SU-DHL-6 (cell line): ENCODE data around the gene FARS2.

ENCODE experiments used
- H2AFZ ChIP-seq: fragments of 200-600 bp; sonication (generic); 2 replicates; pipeline ENCODE4 v1.6.1; 2014; ENCODE audit warnings: low read depth, mild to moderate bottlenecking, moderate library complexity, mixed read lengths, antibody characterized with exemption, low read length; ENCODE audit not compliant: severe bottlenecking
- H3F3A ChIP-seq: fragments of 200-600 bp; shearing (Covaris generic); 2 replicates; pipeline ENCODE4 v1.6.0; 2016; ENCODE audit warnings: antibody characterized with exemption, mild to moderate bottlenecking; ENCODE audit not compliant: insufficient read depth
- H3K27ac ChIP-seq: fragments of 200-600 bp; sonication (generic); 2 replicates; pipeline ENCODE4 v1.5.1; 2016; ENCODE audit warnings: low read depth, mild to moderate bottlenecking, low read length, moderate library complexity, mixed read lengths
- H3K27me3 ChIP-seq: fragments of 200-600 bp; sonication (generic), shearing (Covaris generic); 2 replicates; pipeline ENCODE4 v1.6.0; 2014; ENCODE audit warnings: mild to moderate bottlenecking, low read length
- H3K36me3 ChIP-seq: fragments of 200-600 bp; sonication (generic); 2 replicates; pipeline ENCODE4 v1.6.1; 2014; ENCODE audit warnings: mild to moderate bottlenecking, low read length, mixed read lengths
- H3K4me2 ChIP-seq: fragments of 300-600, 200-600 bp; shearing (Covaris generic), sonication (generic); 2 replicates; pipeline ENCODE4 v1.6.0; 2014; ENCODE audit warnings: low read length, low read depth, mild to moderate bottlenecking; ENCODE audit not compliant: poor library complexity, severe bottlenecking
- H3K4me3 ChIP-seq: fragments of 200-600 bp; sonication (generic); 2 replicates; pipeline ENCODE4 v1.5.1; 2014; ENCODE audit warnings: antibody characterized with exemption, low read length, mild to moderate bottlenecking, mixed read lengths; ENCODE audit not compliant: insufficient read depth, poor library complexity, severe bottlenecking
- H3K79me2 ChIP-seq: fragments of 200-600 bp; sonication (generic); 2 replicates; pipeline ENCODE4 v1.6.1; 2014; ENCODE audit warnings: mild to moderate bottlenecking, low read length, moderate library complexity; ENCODE audit not compliant: insufficient read depth
- H3K9ac ChIP-seq: fragments of 200-600 bp; sonication (generic); 2 replicates; pipeline ENCODE4 v1.7.0; 2014; ENCODE audit warnings: mild to moderate bottlenecking, low read length
- H3K9me2 ChIP-seq: fragments of 200-600 bp; sonication (generic); replicated peaks from 2 replicates; pipeline ENCODE4 v1.6.1; 2014; ENCODE audit warnings: low read length; ENCODE audit not compliant: insufficient read depth
- H3K9me3 ChIP-seq: fragments of 200-600 bp; sonication (generic); 2 replicates; pipeline ENCODE4 v1.6.1; 2014; ENCODE audit warnings: low read length, mixed read lengths; ENCODE audit not compliant: insufficient read depth
- H4K20me1 ChIP-seq: fragments of 200-600 bp; sonication (generic); 2 replicates; pipeline ENCODE4 v1.6.1; 2014; ENCODE audit warnings: low read depth, mild to moderate bottlenecking, antibody characterized with exemption, low read length, moderate library complexity, mixed read lengths
- EZH2phosphoT487 ChIP-seq: fragments of 200-600 bp; sonication (generic), shearing (Covaris generic); conservative IDR thresholded peaks from 2 replicates; pipeline ENCODE4 v1.6.1; 2018; ENCODE audit warnings: mild to moderate bottlenecking, antibody characterized with exemption, low read length, moderate library complexity, mixed read lengths
- TF ChIP-seq, protein P1 (sequence below): fragments of 200-600 bp; sonication (generic); IDR thresholded peaks from one replicate; pipeline ENCODE4 v1.5.1; 2017; ENCODE audit warnings: antibody characterized with exemption, mild to moderate bottlenecking, low read length, moderate library complexity; ENCODE audit not compliant: insufficient read depth, poor library complexity, severe bottlenecking

FARS2 gene

GRCh38 chr6:5318617-5319272 lies 57.4 kb downstream of the FARS2 start:
- Histone ChIP-seq H3K9me3 (no peaks in the 10 kb centered on the region), H3K27ac (no peak overlapping the region), H4K20me1 (peaks cover 19% of the 10 kb centered on the region; the same call in 1 of the 2 replicates), H2AFZ (no peak overlapping the region), H3K9ac (no peak overlapping the region), H3K36me3 (no peaks in the 10 kb centered on the region), H3K4me2 (no peak overlapping the region), H3K79me2 (no peaks in the 10 kb centered on the region), H3K9me2 (no peaks in the 10 kb centered on the region), H3K4me3 (no peak overlapping the region), H3F3A (no peaks in the 10 kb centered on the region), H3K27me3 (no peaks in the 10 kb centered on the region)
- TF ChIP-seq, protein P1, sequence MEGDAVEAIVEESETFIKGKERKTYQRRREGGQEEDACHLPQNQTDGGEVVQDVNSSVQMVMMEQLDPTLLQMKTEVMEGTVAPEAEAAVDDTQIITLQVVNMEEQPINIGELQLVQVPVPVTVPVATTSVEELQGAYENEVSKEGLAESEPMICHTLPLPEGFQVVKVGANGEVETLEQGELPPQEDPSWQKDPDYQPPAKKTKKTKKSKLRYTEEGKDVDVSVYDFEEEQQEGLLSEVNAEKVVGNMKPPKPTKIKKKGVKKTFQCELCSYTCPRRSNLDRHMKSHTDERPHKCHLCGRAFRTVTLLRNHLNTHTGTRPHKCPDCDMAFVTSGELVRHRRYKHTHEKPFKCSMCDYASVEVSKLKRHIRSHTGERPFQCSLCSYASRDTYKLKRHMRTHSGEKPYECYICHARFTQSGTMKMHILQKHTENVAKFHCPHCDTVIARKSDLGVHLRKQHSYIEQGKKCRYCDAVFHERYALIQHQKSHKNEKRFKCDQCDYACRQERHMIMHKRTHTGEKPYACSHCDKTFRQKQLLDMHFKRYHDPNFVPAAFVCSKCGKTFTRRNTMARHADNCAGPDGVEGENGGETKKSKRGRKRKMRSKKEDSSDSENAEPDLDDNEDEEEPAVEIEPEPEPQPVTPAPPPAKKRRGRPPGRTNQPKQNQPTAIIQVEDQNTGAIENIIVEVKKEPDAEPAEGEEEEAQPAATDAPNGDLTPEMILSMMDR = no peak
- no peak for TF ChIP-seq EZH2phosphoT487

- Histone ChIP-seq H3K27me3 (no peaks in the 10 kb centered on the region), H3K36me3 (no peaks in the 10 kb centered on the region), H3K4me2 (no peak overlapping the region), H4K20me1 (0 out of 2 replicates have a peak, but pooled peaks cover 3% of the 10 kb centered on the region), H3K27ac (no peak overlapping the region), H3K9ac (no peak overlapping the region), H2AFZ (no peak overlapping the region), H3K4me3 (no peak overlapping the region), H3K9me2 (no peaks in the 10 kb centered on the region), H3K9me3 (no peaks in the 10 kb centered on the region), H3K79me2 (no peaks in the 10 kb centered on the region), H3F3A (no peaks in the 10 kb centered on the region)
- no peak for TF ChIP-seq EZH2phosphoT487
- TF ChIP-seq, protein P1 = no peak
Observed at GRCh38 chr6:5323979-5324378, 62.7 kb downstream of the FARS2 start.

- Histone ChIP-seq H3K9me3 (no peaks in the 10 kb centered on the region), H3K27ac (no peak overlapping the region), H3K27me3 (no peaks in the 10 kb centered on the region), H3F3A (no peaks in the 10 kb centered on the region), H3K4me2 (no peak overlapping the region), H4K20me1 (0 out of 2 replicates have a peak, but pooled peaks cover 3% of the 10 kb centered on the region), H2AFZ (no peak overlapping the region), H3K36me3 (no peaks in the 10 kb centered on the region), H3K9me2 (no peaks in the 10 kb centered on the region), H3K79me2 (no peaks in the 10 kb centered on the region), H3K4me3 (no peak overlapping the region), H3K9ac (no peak overlapping the region)
- TF ChIP-seq, protein P1 = no peak
- TF ChIP-seq EZH2phosphoT487 = no peak
Observed at GRCh38 chr6:5325173-5325572, 63.9 kb downstream of the FARS2 start.
